AG10803 (cell line): Measurements from ENCODE around the gene RAB40C.

Experiments used
- DNase-seq: peaks from one replicate; pipeline ENCODE4 v3.0.0; 2010; ENCODE audit warnings: low read depth
- H3K4me3 ChIP-seq: 2 replicates; pipeline ENCODE4 v1.5.1; 2011; ENCODE audit warnings: mild to moderate bottlenecking, low read length, control low read depth
- TF ChIP-seq, protein P1 (sequence below): conservative IDR thresholded peaks from 2 replicates; pipeline ENCODE4 v1.5.1; 2011; ENCODE audit warnings: mild to moderate bottlenecking, low read length, control low read depth, inconsistent platforms

RAB40C gene, protein sequence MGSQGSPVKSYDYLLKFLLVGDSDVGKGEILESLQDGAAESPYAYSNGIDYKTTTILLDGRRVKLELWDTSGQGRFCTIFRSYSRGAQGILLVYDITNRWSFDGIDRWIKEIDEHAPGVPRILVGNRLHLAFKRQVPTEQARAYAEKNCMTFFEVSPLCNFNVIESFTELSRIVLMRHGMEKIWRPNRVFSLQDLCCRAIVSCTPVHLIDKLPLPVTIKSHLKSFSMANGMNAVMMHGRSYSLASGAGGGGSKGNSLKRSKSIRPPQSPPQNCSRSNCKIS

DNA sequence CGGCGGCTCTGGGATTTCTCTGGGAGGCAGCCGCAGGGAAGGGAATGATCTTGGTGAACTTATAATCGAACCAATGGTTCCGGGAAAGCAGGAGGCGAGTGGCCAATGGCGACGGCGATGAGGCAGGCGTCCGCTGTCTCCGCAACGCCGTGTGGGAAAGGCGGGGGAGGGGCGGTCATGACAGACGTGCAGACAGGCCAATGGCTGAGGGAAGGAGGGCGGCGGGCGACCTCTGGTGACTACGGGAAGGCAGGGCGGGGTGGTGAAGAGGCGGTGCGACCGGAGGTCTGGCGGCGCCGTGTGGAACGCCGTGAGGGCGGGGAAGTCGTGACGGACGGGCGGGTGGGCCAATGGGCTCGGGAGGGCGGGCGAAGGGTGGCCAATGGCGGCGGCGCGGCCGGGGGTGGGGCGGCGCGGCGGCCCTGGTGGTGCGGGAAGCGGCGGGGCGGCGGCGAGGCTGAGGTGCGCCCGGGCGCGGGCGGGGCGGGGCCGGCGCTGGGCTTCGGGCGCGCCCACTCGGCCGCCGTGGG is at the start of gene RAB40C:
RAB40C (plus strand) TSS at position 409 of the 530 bp plus-strand sequence. CDS start 226 bp downstream, outside the sequence.
- H3K4me3 ChIP-seq, result peak within 1 kb of the TSS; percentile 86
- peak; percentile 98 for DNase-seq
- TF ChIP-seq, protein P1, sequence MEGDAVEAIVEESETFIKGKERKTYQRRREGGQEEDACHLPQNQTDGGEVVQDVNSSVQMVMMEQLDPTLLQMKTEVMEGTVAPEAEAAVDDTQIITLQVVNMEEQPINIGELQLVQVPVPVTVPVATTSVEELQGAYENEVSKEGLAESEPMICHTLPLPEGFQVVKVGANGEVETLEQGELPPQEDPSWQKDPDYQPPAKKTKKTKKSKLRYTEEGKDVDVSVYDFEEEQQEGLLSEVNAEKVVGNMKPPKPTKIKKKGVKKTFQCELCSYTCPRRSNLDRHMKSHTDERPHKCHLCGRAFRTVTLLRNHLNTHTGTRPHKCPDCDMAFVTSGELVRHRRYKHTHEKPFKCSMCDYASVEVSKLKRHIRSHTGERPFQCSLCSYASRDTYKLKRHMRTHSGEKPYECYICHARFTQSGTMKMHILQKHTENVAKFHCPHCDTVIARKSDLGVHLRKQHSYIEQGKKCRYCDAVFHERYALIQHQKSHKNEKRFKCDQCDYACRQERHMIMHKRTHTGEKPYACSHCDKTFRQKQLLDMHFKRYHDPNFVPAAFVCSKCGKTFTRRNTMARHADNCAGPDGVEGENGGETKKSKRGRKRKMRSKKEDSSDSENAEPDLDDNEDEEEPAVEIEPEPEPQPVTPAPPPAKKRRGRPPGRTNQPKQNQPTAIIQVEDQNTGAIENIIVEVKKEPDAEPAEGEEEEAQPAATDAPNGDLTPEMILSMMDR, result no peak; the same call in 1 of the 2 replicates

DNA sequence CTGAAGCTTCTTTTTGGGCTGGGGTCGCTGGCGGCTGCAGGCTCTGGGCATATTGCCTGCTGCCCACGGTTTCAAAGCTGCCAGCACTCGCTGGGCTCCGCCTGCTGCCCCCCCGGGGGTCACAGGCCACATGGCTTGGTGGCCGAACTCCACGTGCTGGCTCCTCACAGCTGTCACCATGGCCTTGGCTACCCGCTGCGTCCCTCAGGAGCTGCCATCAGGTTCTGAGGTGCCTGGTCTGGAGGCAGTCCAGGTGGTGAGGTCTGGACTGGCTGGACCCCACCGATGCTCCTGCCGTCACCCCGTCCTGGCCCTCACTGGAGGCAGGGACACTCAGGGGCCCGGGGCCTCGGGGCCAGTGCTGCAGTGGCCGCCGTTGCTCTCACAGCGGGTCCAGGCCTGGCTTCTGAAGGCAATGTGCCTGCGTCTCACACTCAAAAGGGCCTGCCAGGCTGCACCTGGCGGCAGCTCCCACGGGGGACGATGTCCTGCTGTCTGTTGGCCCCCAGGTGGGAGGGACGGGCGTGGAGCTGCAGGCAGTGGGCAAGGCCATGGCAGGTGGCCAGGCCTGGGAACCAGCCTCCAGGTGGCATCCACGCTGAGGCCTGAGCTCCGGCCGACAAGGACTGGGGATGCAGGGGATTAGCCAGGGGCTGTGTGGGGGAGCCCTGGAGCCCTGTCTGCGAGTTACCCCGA is 49.1 kb upstream of the RAB40C start:
- no peak for DNase-seq
- no peak overlapping the region for H3K4me3 ChIP-seq
- TF ChIP-seq, protein P1, result no peak

DNA sequence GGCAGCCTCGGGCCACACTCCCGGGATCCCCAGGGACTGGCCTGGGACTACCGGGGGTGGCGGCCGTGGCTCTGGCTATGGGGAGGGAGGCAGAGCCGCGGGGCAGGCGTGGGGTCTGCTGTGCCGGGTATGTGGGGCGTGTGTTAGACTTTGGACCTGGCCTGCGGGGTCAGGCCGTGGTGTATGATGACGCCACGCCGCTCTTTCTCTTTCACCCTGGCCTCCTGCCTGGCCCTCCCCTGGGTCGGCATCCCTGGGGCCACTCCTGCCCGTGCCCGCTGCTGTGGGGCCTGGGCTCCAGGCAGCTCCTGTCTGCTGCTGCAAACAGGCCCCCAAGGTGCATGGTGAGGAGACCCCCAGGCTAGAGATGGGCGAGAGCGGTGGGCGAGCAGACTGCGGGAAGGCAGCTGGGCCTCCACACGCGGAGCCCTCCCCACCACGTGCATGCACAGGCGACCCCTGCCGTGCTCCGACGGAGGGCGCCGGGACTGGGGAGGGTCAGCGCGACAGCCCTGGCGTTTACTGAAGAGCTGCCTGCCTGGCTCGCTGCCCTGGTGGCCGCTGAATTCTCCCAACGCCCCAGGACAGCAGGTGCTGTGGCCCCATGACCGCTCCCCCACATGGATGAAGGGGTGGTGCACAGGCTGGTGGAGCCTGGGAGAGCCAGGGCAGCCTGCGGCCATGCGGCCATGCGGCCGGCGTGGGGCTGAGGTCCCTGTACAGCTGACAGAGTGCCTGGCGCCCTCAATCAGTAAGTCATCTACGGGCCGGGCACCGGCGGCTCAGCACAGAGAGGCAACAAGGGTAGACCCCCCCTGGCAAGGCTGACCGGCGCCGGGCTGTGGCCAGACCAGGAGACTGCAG is 46.3 kb upstream of the RAB40C start:
- TF ChIP-seq, protein P1, result no peak
- no peak overlapping the region for H3K4me3 ChIP-seq
- no peak for DNase-seq

DNA sequence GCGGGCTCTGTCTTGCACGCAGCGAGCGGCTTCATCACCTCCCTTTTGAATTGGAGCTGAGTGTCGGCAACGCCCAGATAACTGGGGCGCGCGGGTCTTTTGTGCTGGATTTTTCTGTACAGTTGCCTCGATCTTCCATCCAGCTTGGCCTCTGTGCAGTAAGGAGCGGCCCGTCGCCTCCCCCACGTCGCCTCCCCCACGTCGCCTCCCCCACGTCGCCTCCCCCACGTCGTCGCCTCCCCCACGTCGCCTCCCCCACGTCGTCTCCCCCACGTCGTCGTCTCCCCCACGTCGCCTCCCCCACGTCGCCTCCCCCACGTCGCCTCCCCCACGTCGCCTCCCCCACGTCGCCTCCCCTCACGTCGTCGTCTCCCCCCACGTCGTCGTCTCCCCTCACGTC is 45.3 kb upstream of the RAB40C start:
- TF ChIP-seq, protein P1, result no peak
- DNase-seq, result no peak
- no peak overlapping the region for H3K4me3 ChIP-seq

DNA sequence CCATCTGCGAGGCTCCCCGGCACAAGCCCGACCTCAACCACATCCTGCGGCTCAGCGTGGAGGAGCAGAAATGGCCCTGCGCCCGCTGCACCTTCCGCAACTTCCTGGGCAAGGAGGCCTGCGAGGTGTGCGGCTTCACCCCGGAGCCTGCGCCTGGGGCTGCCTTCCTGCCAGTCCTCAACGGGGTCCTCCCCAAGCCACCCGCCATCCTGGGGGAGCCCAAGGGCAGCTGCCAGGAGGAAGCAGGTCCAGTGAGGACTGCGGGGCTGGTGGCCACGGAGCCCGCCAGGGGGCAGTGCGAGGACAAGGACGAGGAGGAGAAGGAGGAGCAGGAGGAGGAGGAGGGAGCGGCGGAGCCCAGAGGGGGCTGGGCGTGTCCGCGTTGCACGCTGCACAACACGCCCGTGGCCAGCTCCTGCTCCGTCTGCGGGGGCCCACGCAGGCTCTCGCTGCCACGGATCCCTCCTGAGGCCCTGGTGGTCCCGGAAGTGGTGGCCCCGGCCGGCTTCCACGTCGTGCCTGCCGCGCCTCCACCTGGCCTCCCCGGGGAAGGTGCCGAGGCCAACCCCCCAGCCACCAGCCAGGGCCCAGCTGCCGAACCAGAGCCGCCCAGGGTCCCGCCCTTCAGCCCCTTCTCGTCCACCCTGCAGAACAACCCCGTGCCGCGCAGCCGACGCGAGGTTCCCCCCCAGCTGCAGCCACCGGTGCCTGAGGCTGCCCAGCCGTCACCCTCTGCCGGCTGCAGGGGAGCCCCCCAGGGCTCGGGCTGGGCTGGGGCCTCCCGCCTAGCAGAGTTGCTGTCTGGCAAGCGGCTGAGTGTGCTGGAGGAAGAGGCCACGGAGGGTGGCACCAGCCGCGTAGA is 42.7 kb upstream of the RAB40C start:
- peak; percentile 58 for DNase-seq
- no peak overlapping the region for H3K4me3 ChIP-seq

DNA sequence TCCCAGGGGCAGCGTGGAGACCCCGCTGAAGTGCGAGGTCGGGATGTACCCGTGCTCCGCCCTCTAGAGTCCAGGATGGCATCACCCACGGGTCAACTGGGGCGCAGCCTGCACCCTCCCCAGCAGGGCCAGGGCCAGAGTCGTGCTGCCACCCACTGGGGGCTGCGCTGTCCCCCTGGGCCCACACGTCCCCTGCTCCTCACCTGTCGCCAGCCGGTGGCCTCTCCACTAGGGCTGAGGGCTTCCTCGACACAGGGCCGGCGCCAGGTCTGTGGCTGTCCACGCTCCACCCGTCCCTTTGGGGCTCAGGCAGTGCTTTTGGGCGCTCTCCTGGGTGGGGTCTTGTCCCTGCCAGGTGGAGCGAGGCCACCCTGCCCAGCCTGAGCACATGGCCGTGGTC is 41.3 kb upstream of the RAB40C start:
- DNase-seq, result no peak
- TF ChIP-seq, protein P1, result no peak
- no peak overlapping the region for H3K4me3 ChIP-seq

More for the DNA sequence above, 42.7 kb upstream of the RAB40C start:
- TF ChIP-seq, protein P1, result peak; percentile 57
